Breast epithelium (tissue), 3 donors: ENCODE measurements around the gene GLO1.

Experiments used
- CTCF ChIP-seq, 3 donors: fragments of 450-650 bp; IDR thresholded peaks; one replicate each; pipeline ENCODE4 v1.5.1; 2016 to 2017; ENCODE audit warnings: antibody characterized with exemption in 3 of 3, mild to moderate bottlenecking in 3 of 3, moderate library complexity in 3 of 3
- POLR2AphosphoS5 ChIP-seq, 3 donors: sonication (generic); formaldehyde crosslinking; IDR thresholded peaks; one replicate each; pipeline ENCODE4 v1.6.1; 2017; ENCODE audit warnings: antibody characterized with exemption in 3 of 3

- TF ChIP-seq CTCF (IDR thresholded peaks at IDR 0.05) (no peak), POLR2AphosphoS5 (IDR thresholded peaks at IDR 0.05) (no peak)
These were observed 15.4 kb downstream of the GLO1 start for GRCh38 chr6:38687549-38687948.
